Suppressor macrophage (primary cell): ENCODE measurements around the gene MIA.
"Not testable (repeated sequence)": the region's sequence is repeated elsewhere in the genome, so short reads cannot be mapped to it uniquely, and the experiment has no call there.

ENCODE experiments used
- DNase-seq, 4 experiments: peaks; one replicate each; pipeline ENCODE4 v3.0.0-alpha.2; 2020 to 2022

Gene MIA

GRCh38 chr19:40750874-40751537, 24.3 kb upstream of the MIA start, which contains the start of gene SNRPA:
Gene SNRPA (plus strand): TSS chr19:40751203. CDS start chr19:40751409, 206 bp downstream.
- DNase-seq, result peak; percentile 98 to 99 (median 99)

GRCh38 chr19:40752257-40752781, 23.0 kb upstream of the MIA start:
- peak in 3 of 4 experiments; percentile 35 to 46 (median 37) for DNase-seq

- peak; percentile 52 to 82 (median 77) for DNase-seq
Measured at GRCh38 chr19:40754611-40755247, 20.6 kb upstream of the MIA start.

GRCh38 chr19:40755248-40755624, 20.1 kb upstream of the MIA start:
- peak in 3 of 4 experiments; percentile 12 to 29 (median 21) for DNase-seq

- no peak for DNase-seq
Measured at GRCh38 chr19:40755791-40756190, 19.5 kb upstream of the MIA start.

- no peak for DNase-seq
Measured at GRCh38 chr19:40756502-40757110, 18.7 kb upstream of the MIA start.

GRCh38 chr19:40758491-40758890, 16.8 kb upstream of the MIA start:
- no peak for DNase-seq

- no peak for DNase-seq
Measured at GRCh38 chr19:40759352-40759751, 16.0 kb upstream of the MIA start.

GRCh38 chr19:40762754-40763470, 12.4 kb upstream of the MIA start:
- no peak for DNase-seq

- no peak for DNase-seq
Measured at GRCh38 chr19:40763526-40763925, 11.8 kb upstream of the MIA start.

GRCh38 chr19:40763963-40764362, 11.4 kb upstream of the MIA start:
- no peak for DNase-seq

- DNase-seq, result not testable (repeated sequence)
Measured at GRCh38 chr19:40766385-40766784, 8.9 kb upstream of the MIA start.

- peak in 2 of 4 experiments; percentile 47 to 67 for DNase-seq
Measured at GRCh38 chr19:40768869-40769268, 6.5 kb upstream of the MIA start.

GRCh38 chr19:40771101-40771862, 4.0 kb upstream of the MIA start:
- DNase-seq, result not testable (repeated sequence)

GRCh38 chr19:40775632-40776022, 306 bp downstream of the MIA start:
- DNase-seq, result peak in 1 of 4 experiments; percentile 11

- DNase-seq, result no peak
Measured at GRCh38 chr19:40776364-40776763, 1.0 kb downstream of the MIA start.

- DNase-seq, result peak; percentile 93 to 95 (median 94)
Measured at GRCh38 chr19:40776932-40777644, 1.8 kb downstream of the MIA start.

- no peak for DNase-seq
Measured at GRCh38 chr19:40777645-40777936, 2.3 kb downstream of the MIA start.

GRCh38 chr19:40777937-40778705, 2.8 kb downstream of the MIA start, which contains the start of gene RAB4B:
Gene RAB4B (plus strand): TSS chr19:40778247. CDS start chr19:40778376, 129 bp downstream.
- DNase-seq, result peak; percentile 100

GRCh38 chr19:40778706-40779284, 3.5 kb downstream of the MIA start:
- peak; percentile 42 to 77 (median 57) for DNase-seq
